Upper lobe of right lung (tissue), 1 donor: ENCODE data around the gene SEL1L3. TPM values are rescaled to one million over a fixed set of nuclear protein-coding genes. Genes with fewer than 3 reads are reported as not detected.

Experiments
- ATAC-seq: fragments of 200-7000 bp; cut with Tn5 transposase; one replicate; pipeline ENCODE4 v1.9.1; 2020; ENCODE audit warnings: mild to moderate bottlenecking, moderate library complexity
- DNase-seq: peaks from one replicate; pipeline ENCODE4 v3.0.0-alpha.2; 2020
- H3K27ac ChIP-seq: fragments of 200-600 bp; one replicate; pipeline ENCODE4 v1.8.0; 2022
- H3K27me3 ChIP-seq: fragments of 200-600 bp; one replicate; pipeline ENCODE4 v1.8.0; 2022; ENCODE audit warnings: mild to moderate bottlenecking
- H3K36me3 ChIP-seq: fragments of 200-600 bp; one replicate; pipeline ENCODE4 v1.8.0; 2022
- H3K4me1 ChIP-seq: fragments of 200-600 bp; one replicate; pipeline ENCODE4 v1.8.0; 2022
- H3K4me3 ChIP-seq: fragments of 200-600 bp; one replicate; pipeline ENCODE4 v1.8.0; 2022; ENCODE audit warnings: mild to moderate bottlenecking
- H3K9me3 ChIP-seq: fragments of 200-600 bp; one replicate; pipeline ENCODE4 v1.8.0; 2022
- CTCF ChIP-seq: fragments of 200-600 bp; IDR thresholded peaks from one replicate; pipeline ENCODE4 v1.8.0; 2022; ENCODE audit warnings: antibody characterized with exemption
- intact Hi-C: fragments of 100-400 bp; cut with DNase I; formaldehyde crosslinking; loops from one replicate; pipeline ENCODE4 v1.11.0; 2022
- total RNA-seq: library from RNA; stranded (reverse); fragmentation: NEBNext Ultra II Directional; extraction: Animal tissue kit (Norgen Biotek cat#: 25700); gene quantifications from one replicate; pipeline ENCODE4 v1.2.1, GENCODE V29; 2021
- donor health status: DM: no; HTN: yes; CAD: no; lungs with severe emphysema.

The SEL1L3 gene
- total RNA-seq, 1 donor from 2014 or later: 69.2 TPM

GRCh38 chr4:25786497-25787065, 76.2 kb downstream of the SEL1L3 start:
- intact Hi-C loops: no loop called here
- no peak overlapping the region for H3K4me3 ChIP-seq
- TF ChIP-seq CTCF: no peak
- DNase-seq (no peak), ATAC-seq (no peak)
- H3K4me1 ChIP-seq: no peaks in the 10 kb centered on the region
- H3K27ac ChIP-seq: no peak overlapping the region
- H3K9me3 ChIP-seq: no peaks in the 10 kb centered on the region
- H3K36me3 ChIP-seq: peaks cover 39% of the 10 kb centered on the region
- no peaks in the 10 kb centered on the region for H3K27me3 ChIP-seq

GRCh38 chr4:25783943-25784342, 78.8 kb downstream of the SEL1L3 start:
- H3K9me3 ChIP-seq: no peaks in the 10 kb centered on the region
- no peak overlapping the region for H3K27ac ChIP-seq
- no peak for DNase-seq
- H3K4me1 ChIP-seq: no peaks in the 10 kb centered on the region
- H3K36me3 ChIP-seq: peaks cover 56% of the 10 kb centered on the region
- no peaks in the 10 kb centered on the region for H3K27me3 ChIP-seq
- peak; percentile 70 for ATAC-seq
- intact Hi-C loops: no loop called here
- TF ChIP-seq CTCF: no peak
- no peak overlapping the region for H3K4me3 ChIP-seq

GRCh38 chr4:25783126-25783525, 79.7 kb downstream of the SEL1L3 start:
- DNase-seq: no peak
- Histone ChIP-seq H3K4me3 (no peak overlapping the region), H3K4me1 (no peaks in the 10 kb centered on the region), H3K36me3 (peaks cover 64% of the 10 kb centered on the region), H3K9me3 (no peaks in the 10 kb centered on the region), H3K27me3 (no peaks in the 10 kb centered on the region), H3K27ac (no peak overlapping the region)
- TF ChIP-seq CTCF: no peak
- intact Hi-C loops: no loop called here
- ATAC-seq: peak; percentile 19

- DNase-seq: no peak
- Histone ChIP-seq H3K9me3 (no peaks in the 10 kb centered on the region), H3K4me1 (no peaks in the 10 kb centered on the region), H3K4me3 (no peak overlapping the region), H3K36me3 (peaks cover 64% of the 10 kb centered on the region), H3K27ac (no peak overlapping the region), H3K27me3 (no peaks in the 10 kb centered on the region)
- intact Hi-C loops: no loop called here
- no peak for ATAC-seq
- no peak for TF ChIP-seq CTCF
These were observed 80.3 kb downstream of the SEL1L3 start for GRCh38 chr4:25782482-25782881.

- ATAC-seq (no peak), DNase-seq (no peak)
- TF ChIP-seq CTCF: no peak
- intact Hi-C loops: no loop called here
- Histone ChIP-seq H3K4me3 (no peak overlapping the region), H3K4me1 (no peaks in the 10 kb centered on the region), H3K36me3 (peaks cover 60% of the 10 kb centered on the region), H3K27ac (no peak overlapping the region), H3K9me3 (no peaks in the 10 kb centered on the region), H3K27me3 (no peaks in the 10 kb centered on the region)
These were observed 83.8 kb downstream of the SEL1L3 start for GRCh38 chr4:25779021-25779420.

GRCh38 chr4:25776795-25777194, 86.0 kb downstream of the SEL1L3 start:
- H3K4me1 ChIP-seq: no peaks in the 10 kb centered on the region
- H3K9me3 ChIP-seq: no peaks in the 10 kb centered on the region
- no peak for DNase-seq
- H3K27ac ChIP-seq: no peak overlapping the region
- no peak overlapping the region for H3K4me3 ChIP-seq
- no peak for ATAC-seq
- intact Hi-C loops: no loop called here
- no peak for TF ChIP-seq CTCF
- peaks cover 42% of the 10 kb centered on the region for H3K36me3 ChIP-seq
- no peaks in the 10 kb centered on the region for H3K27me3 ChIP-seq
